NCI-H2081 (cell line): ENCODE data around the gene GOLGA6L10.
"Not testable (repeated sequence)": the region's sequence is repeated elsewhere in the genome, so short reads cannot be mapped to it uniquely, and the experiment has no call there.

Source experiments
- DNase-seq, 2 experiments: peaks; one replicate each; lab custom pipeline; 2025; lab: John Stamatoyannopoulos, UW

The GOLGA6L10 gene

DNA sequence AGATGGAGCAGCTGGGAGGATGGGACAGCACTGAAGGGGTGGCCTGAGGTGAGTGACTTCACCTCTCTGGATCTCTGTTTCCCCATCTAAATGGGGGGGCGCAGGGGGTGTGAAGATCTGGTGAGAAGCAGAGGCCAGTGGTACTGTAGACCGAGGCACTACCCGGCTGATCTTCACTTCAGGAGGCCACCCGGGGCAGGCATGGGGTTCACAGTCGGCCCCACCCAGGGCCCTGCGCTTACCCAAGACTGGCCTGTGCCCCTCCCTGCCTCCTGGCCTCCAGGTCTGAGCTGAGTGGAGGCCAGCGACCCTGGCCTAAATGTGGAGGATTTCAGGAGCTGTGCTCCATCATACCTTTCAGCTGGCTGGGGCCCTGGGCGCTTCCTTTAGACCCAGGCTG, 31.0 kb downstream of the GOLGA6L10 start:
- not testable (repeated sequence) for DNase-seq

DNA sequence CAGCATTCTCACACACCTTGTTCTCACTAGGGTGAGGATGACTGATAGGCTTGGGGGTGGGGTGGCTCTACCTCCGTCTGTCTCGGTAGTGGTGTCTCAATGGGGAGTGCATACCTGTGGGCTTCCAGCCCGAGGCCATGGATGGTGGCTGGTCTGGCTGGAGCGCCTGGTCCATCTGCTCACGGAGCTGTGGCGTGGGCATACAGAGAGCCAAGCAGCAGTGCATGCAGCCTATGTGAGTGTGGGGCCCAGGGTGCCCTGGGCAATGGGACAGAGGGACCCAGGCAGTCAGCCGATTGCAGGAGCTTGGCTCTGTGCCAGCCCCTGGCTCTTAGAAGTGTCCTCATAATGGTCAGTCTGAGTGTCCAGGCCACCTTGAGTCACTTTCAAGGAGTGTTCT, 31.8 kb downstream of the GOLGA6L10 start:
- not testable (repeated sequence) for DNase-seq

- no peak for DNase-seq
Observed at GRCh38 chr15:82317091-82317489, 32.2 kb downstream of the GOLGA6L10 start.

- DNase-seq, result not testable (repeated sequence)
Observed at GRCh38 chr15:82316247-82317090, 32.8 kb downstream of the GOLGA6L10 start.

DNA sequence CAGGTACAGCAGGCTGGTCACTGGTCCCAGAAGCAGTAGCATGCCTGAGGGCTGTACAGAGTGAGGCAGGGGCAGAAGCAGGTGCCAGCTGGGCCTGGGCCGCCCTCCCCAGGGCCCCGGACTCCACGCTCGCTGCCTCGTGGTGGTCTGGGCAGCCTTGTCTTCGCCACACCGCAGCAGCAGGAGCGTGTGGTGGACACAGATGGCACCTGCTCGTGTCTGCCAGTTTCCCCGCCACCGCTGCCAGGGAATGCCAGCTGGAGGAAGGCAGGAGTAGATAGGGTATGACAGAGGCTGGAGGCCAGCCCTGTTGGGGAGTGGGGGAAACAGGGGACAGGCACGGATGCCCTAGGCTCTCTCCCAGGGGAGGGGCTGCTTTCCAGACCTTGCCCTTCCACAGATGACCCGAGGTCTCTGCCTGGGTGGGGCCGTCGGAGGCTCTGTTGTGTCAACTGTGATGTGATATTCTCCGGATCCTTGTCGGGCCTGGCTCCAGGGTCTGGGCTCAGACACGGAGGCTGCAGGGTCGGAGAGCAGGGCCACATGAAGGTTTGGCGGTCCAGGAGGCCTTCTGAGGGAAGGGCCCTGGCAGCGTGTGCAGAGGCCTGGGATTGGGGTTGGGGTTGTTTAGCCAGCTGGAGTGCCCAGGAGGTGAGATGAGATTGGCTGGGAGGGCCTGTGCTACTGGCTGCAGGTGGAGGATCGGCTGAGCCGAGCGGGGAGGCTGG, 33.6 kb downstream of the GOLGA6L10 start:
- no peak for DNase-seq

- no peak for DNase-seq
Observed at GRCh38 chr15:82314769-82315518, 34.3 kb downstream of the GOLGA6L10 start.

DNA sequence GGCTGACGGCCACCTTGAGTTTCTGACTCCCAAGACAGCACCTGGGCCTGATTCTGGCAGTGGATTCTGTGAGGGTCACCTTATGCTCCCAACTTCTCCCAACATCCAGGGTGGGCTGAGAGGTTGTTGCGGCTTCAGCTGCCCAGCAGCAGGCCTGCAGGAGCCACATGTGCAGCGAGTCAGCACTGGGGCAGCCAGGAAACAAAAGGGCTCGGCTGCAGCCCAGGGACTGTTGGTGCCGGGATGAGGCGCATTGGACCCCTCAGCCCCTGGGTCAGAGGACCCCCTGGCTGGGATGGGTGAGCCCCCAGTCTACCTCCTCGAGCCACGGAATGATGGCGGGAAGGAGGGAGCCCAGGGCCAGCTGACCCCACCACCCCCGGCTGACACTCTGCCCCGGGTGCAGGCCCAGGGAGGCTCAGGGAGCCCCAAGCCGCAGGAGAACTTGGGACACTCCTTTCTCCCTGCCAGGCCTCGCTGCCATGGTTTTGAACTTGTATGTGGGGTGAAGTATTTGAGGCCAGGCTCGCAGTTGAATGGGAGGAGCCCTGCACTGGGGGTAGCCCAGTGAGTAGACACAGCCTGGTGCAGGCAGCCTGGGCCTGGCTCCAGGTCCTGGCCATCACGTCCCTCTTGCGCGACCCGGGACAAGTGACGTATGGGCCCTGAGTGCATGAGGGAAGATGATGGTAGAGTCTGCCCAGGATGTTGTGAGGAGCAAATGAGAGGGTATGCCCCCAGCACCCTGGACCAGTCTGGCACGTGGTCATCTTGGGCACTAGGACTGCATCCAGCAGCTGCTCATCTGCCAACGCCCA, 35.1 kb downstream of the GOLGA6L10 start:
- not testable (repeated sequence) for DNase-seq

DNA sequence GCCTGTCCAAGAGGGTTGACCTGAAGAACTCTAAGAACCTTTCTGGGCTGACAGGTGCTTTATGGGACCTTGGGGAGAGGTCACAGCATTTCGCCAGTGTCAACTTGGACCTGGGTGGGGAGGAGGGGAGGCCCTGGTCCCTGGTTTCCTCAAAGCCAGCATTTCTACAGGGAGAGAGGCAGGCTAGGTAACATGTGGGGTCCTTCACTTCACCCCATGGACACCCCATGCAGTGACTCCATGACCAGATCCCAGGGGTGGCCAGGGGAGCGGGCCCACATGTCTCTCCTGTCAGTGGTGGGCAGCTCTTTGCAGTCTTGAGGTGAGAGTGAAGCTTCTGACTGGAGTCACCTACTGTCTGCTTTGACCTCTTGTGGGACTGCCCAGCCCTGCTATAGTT, 35.8 kb downstream of the GOLGA6L10 start:
- no peak for DNase-seq

DNA sequence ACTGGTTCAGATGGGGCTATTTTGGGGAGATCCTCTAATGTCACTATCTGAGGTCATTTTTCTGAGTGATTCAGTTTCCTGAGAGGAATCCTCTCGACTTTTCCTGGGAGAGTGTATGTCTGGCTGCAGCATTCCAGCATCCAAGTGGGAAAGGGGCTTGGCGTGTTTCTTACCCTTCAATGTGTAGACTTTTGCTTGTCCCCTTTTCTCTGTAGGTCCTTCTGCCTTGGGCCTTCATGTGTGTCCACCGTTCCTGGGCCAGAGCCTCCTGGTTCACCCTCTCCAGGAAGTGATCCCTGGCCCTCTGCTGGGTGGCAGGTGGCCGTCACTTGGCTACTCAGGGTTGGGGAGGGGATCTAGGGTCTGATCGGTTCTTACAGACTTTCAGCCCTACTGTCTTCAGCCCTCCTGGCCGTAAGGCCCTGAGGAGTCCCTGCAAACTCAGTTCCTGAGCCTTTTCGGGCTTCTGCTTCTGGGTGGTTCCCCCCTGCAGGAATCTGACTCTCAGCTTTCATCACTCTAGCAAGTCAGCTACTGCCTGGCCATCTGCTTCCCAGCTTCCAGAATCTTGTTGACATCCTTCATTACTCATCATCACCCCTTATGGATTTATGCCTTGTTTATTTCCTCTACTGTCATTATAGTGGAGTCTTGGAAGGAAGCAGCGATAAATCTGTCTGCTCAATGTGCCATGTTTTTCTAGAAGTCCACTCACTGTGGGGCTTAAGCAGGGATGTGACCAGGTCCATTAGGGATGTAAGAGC, 36.5 kb downstream of the GOLGA6L10 start:
- no peak for DNase-seq

DNA sequence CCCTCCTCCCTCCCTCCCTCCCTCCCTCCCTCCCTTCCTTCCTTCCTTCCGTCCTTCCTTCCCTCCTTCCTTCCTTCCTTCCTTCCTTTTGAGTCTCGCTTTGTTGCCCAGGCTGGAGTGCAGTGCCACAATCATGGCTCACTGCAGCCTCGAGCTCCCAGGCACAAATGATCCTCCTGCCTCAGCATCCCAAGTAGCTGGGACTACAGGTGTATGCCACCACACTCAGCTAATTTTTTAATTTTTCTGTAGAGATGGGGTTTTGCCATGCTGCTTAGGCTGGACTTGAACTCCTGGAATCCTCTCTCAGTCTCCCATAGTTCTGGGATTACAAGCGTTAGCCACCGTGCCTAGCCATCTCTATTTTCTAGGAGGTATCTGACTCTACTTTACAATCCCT, 38.0 kb downstream of the GOLGA6L10 start:
- DNase-seq, result not testable (repeated sequence)

DNA sequence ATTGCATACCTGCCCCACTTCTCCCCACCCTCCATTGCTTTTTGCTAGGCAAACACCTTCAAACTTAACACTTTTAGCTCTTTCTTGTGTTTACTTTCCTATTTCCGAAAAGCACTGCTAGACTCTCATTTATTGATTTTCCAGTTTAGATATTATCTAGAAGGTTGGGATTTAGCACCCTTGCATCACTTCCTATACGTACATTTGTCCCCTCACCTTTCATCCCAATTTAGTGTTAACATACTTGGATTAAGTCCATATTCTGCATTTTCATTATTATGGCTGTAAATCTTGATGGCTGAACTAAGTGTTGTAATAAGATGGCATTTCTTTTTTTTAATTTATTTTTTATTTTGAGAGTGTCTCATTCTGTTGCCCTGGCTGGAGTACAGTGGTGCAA, 39.5 kb downstream of the GOLGA6L10 start:
- DNase-seq, result no peak

DNA sequence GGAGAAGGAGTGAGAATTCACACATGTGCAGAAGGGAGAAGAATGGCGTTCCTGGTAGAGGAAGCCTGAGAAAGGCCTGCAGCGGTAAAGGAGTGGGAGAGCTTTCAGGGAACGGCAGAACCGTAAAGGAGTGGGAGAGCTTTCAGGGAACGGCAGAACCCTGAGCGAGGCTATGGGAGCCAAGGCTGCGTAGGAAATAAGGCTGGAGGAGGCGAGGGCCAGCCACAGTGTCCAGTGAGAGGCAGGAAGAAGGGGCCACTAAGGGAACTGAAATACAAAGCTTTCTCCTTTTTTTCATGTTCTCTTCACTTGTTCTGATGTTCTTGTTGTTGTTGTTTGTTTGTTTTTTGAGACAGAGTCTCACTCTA, 41.6 kb downstream of the GOLGA6L10 start:
- DNase-seq, result no peak

- DNase-seq, result no peak
Observed at GRCh38 chr15:82306791-82307713, 42.2 kb downstream of the GOLGA6L10 start.

GRCh38 chr15:82305621-82306048, 43.6 kb downstream of the GOLGA6L10 start:
- no peak for DNase-seq

DNA sequence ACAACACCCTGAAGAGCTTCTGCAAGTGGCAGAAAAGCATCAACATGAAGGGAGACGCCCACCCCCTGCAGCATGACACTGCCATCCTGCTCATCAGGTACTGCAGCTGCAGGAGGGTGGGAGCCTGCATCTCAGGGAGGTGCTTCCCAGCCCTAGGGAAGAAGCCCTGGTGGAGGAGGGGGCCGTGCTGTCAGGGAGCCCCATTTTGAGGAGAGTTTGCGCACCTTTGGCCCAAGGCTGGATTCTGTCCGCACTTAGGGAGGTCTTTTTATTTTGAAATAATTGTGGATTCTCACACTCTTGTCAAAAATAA, 44.5 kb downstream of the GOLGA6L10 start:
- DNase-seq, result no peak

- DNase-seq, result no peak
Observed at GRCh38 chr15:82303956-82304777, 45.1 kb downstream of the GOLGA6L10 start.

DNA sequence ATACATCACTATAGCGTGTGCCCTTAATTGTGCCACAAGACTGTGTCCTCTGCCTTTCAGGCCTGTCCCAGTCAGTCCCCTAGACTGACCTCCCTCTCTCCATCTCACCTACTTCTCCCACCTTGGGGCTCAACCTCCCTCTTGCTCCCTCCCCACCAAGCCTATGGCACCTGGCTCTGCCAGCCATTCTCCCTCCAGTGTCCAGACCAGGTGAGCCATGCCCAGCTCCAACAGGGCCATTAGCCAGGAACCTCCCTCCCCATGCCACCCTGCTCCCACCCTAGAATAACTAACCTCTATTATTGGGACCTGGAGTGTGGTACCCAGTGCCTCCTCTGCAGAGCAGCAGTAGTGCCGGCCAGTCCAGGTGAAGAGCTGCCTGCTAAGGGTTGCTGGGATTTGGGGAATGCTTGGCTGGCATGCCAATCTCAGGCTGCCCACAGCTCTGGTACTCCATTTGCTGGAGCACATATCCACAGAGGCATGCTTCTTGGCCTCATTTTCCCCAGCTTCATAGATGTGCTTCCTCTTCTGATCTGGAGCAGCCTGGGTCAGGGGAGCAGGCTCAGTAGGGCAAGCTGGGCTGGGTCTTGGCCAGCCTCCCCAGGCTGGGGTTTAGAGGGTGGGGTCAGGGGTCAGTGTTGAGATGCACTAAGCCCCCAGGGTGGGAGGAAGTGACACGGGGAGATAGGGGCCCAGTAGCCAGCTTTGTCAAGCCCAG, 47.8 kb downstream of the GOLGA6L10 start:
- DNase-seq, result no peak

DNA sequence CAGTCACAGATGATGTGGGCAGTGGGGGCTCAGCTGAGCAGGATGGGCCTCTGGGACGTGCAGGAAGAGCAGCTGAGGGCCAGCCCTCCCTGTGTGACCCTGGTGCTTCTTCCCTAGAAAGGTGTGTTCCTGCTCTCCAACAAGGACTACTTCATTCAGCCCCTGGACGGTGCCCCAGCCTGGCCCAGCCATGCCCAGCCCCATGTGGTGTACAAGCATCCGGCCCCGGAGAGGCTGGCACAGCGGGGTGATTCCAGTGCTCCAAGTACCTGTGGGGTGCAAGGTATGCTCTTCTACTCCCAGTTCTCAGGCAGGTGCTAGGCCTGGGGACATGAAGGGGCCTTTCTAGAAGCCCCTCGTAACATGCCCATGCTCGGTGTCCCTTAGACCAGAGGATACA, 48.4 kb downstream of the GOLGA6L10 start:
- no peak for DNase-seq
